Rectal smooth muscle tissue (tissue), 1 donor: ENCODE data around the gene ZNRF4.

Experiments
- H3K27ac ChIP-seq: one replicate; pipeline ENCODE4 v1.7.0; 2013; ENCODE audit warnings: low read depth, low read length, inconsistent platforms
- H3K27me3 ChIP-seq: one replicate; pipeline ENCODE4 v1.7.0; 2013; ENCODE audit warnings: low read length; ENCODE audit not compliant: control insufficient read depth, insufficient read depth
- H3K36me3 ChIP-seq: one replicate; pipeline ENCODE4 v1.7.0; 2013; ENCODE audit warnings: low read length; ENCODE audit not compliant: control insufficient read depth, insufficient read depth
- H3K4me1 ChIP-seq: one replicate; pipeline ENCODE4 v1.7.0; 2013; ENCODE audit warnings: low read length; ENCODE audit not compliant: control insufficient read depth, insufficient read depth
- H3K4me3 ChIP-seq: one replicate; pipeline ENCODE4 v1.7.0; 2013; ENCODE audit warnings: low read length
- H3K9ac ChIP-seq: one replicate; pipeline ENCODE4 v1.7.0; 2013; ENCODE audit warnings: low read length

The ZNRF4 gene

DNA sequence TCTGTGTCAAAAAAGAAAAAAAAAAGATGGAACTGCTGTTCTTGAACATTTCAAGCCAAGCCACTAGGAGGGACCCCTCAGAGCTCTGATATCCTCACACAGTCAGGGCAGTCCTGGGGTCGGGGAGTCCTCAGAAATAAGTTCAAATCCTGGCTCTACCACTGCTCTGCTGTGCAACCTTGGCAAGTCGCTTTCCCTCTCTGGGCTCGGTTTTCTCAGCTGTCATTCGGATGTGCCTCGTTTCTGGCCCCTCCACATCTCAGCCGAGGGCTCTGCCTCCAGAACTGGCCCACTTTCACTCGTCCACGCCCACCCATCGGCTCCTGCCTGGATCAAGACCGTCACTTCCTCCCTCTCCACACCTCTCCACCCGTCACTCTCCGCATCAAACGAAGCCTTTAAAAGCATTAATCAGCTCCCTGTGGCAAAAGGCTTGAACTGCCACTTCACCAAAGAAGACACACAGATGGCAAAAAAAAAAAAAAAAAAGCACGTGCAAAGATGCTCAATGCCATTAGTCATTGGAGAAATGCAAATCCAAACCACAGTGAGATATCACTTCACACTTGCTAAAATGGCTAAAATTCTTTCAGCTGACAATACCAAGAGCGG is 7.4 kb upstream of the ZNRF4 start:
- Histone ChIP-seq H3K27me3 (no peaks in the 10 kb centered on the region), H3K4me3 (no peak overlapping the region), H3K4me1 (no peaks in the 10 kb centered on the region), H3K36me3 (no peaks in the 10 kb centered on the region), H3K27ac (no peak overlapping the region), H3K9ac (no peak overlapping the region)

GRCh38 chr19:5448374-5448773 is 6.8 kb upstream of the ZNRF4 start:
- no peak overlapping the region for H3K4me3 ChIP-seq
- no peaks in the 10 kb centered on the region for H3K36me3 ChIP-seq
- no peaks in the 10 kb centered on the region for H3K4me1 ChIP-seq
- H3K27me3 ChIP-seq, result no peaks in the 10 kb centered on the region
- no peak overlapping the region for H3K9ac ChIP-seq
- no peak overlapping the region for H3K27ac ChIP-seq

- Histone ChIP-seq H3K36me3 (no peaks in the 10 kb centered on the region), H3K4me1 (no peaks in the 10 kb centered on the region), H3K4me3 (no peak overlapping the region), H3K27ac (no peak overlapping the region), H3K9ac (no peak overlapping the region), H3K27me3 (no peaks in the 10 kb centered on the region)
These were observed 4.6 kb upstream of the ZNRF4 start for GRCh38 chr19:5450482-5451126.

DNA sequence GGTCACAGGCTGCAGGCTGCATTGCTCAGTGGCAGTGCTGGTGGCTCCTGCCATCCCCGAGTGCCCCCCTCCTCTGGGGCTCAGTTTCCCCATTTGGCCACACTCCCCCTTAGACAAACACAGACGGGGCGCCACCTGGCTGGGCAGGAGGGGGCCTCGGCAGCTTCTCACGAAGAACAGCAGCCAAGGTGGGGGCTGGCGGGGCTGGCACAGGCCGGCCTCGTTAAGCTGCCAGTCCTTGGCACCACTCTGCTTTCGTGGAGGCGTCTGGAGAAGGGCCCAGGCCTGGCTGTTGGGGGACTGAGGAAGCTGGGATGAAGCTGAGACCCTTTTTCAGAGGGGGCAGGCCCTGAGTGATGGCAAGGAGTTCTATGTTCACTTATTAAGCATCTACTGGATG is 3.7 kb upstream of the ZNRF4 start:
- no peaks in the 10 kb centered on the region for H3K36me3 ChIP-seq
- H3K27ac ChIP-seq, result no peak overlapping the region
- H3K4me3 ChIP-seq, result no peak overlapping the region
- no peak overlapping the region for H3K9ac ChIP-seq
- no peaks in the 10 kb centered on the region for H3K4me1 ChIP-seq
- no peaks in the 10 kb centered on the region for H3K27me3 ChIP-seq

DNA sequence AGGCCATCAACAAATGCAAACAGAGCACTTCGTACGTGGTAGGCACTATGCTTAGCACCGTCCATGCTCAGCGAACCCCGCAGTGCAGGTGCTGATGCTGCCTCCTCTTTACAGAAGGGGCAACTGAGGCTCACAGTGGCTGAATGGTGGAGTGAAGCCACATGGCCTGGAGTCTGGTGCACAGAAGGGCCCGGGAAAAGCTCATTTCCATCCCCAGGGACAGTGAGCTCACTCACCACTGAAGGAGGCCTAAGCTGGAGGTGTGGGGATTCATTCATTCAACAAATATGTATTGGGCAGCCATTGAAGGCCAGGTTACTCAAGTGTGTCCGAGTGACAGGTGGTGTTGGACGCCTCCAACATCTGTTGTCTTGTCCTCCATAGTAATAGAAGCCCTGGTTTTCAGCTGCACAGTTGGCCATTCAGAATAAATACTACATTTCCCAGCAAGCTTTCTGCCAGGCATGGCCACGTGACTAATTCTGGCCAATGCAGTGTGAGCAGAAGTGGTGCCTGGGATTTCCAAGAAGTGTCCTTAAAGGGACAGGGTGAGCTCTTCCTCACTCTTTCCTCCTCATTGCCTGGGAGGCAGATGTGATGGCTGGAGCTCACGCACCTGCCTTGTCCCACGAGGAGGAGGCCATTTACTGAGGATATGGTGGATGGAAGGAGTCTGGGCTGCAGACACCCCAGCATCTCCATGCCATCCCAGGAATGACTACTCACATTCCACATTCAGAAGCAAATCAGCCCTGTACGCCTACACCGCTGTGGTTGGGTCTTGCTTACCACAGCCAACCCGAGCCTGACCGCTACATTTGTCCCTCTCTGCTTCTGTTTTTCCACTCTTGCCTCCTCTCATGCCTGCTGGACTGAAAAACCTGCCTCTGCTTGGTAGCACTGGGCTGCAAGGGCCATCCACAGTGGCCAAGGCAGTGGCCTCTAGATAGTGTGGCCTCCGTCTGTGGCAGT is 2.3 kb upstream of the ZNRF4 start:
- Histone ChIP-seq H3K27ac (no peak overlapping the region), H3K4me1 (no peaks in the 10 kb centered on the region), H3K9ac (no peak overlapping the region), H3K4me3 (no peak overlapping the region), H3K27me3 (no peaks in the 10 kb centered on the region), H3K36me3 (no peaks in the 10 kb centered on the region)

DNA sequence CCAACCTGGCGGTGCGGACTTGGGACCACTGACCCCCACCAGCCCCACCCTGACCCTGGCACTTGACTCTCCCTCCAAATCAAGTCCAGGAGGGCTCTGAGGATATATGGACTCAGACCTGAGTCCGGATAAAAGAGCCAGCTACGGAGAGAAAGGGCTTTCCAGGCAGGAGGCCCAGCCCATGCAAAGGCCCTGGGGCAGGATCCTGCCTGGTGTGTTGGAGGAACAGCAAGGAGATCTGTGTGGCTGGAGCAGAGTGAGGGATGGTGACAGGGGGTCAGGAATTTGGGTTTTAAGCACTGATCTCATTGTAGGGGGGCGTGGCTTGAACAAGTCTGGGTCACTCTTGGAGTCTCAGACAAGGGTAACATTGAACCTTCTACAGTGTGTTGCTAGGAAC is 474 bp upstream of the ZNRF4 start:
- Histone ChIP-seq H3K27ac (no peak overlapping the region), H3K36me3 (no peaks in the 10 kb centered on the region), H3K4me3 (no peak overlapping the region), H3K9ac (no peak overlapping the region), H3K27me3 (no peaks in the 10 kb centered on the region), H3K4me1 (no peaks in the 10 kb centered on the region)

DNA sequence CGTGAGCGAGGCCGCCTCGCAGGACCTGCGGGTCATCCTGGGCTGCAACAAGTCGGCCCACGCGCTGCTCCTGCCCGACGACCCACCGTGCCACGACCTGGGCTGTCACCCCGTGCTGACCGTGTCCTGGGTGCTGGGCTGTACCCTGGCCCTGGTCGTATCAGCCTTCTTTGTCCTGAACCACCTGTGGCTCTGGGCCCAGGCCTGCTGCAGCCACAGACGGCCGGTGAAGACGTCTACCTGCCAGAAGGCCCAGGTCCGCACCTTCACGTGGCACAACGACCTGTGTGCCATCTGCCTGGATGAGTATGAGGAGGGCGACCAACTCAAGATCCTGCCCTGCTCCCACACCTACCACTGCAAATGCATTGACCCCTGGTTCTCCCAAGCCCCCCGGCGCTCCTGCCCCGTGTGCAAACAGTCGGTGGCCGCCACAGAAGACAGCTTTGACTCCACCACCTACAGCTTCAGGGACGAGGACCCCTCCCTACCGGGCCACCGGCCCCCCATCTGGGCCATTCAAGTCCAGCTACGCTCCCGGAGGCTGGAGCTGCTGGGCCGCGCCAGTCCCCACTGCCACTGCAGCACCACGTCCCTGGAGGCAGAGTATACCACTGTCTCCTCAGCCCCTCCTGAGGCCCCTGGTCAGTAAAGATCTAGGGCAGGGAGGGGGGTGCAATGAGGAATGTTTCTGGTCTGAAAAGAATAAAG is 1.1 kb downstream of the ZNRF4 start:
- Histone ChIP-seq H3K27ac (no peak overlapping the region), H3K4me1 (no peaks in the 10 kb centered on the region), H3K9ac (no peak overlapping the region), H3K27me3 (no peaks in the 10 kb centered on the region), H3K36me3 (no peaks in the 10 kb centered on the region), H3K4me3 (no peak overlapping the region)

- H3K27me3 ChIP-seq, result no peaks in the 10 kb centered on the region
- no peak overlapping the region for H3K27ac ChIP-seq
- H3K4me3 ChIP-seq, result no peak overlapping the region
- H3K36me3 ChIP-seq, result no peaks in the 10 kb centered on the region
- H3K9ac ChIP-seq, result no peak overlapping the region
- H3K4me1 ChIP-seq, result no peaks in the 10 kb centered on the region
These were observed 1.6 kb downstream of the ZNRF4 start for GRCh38 chr19:5456841-5457200.

GRCh38 chr19:5457709-5458108 is 2.5 kb downstream of the ZNRF4 start:
- no peak overlapping the region for H3K27ac ChIP-seq
- no peaks in the 10 kb centered on the region for H3K27me3 ChIP-seq
- H3K9ac ChIP-seq, result no peak overlapping the region
- no peaks in the 10 kb centered on the region for H3K4me1 ChIP-seq
- no peaks in the 10 kb centered on the region for H3K36me3 ChIP-seq
- no peak overlapping the region for H3K4me3 ChIP-seq

DNA sequence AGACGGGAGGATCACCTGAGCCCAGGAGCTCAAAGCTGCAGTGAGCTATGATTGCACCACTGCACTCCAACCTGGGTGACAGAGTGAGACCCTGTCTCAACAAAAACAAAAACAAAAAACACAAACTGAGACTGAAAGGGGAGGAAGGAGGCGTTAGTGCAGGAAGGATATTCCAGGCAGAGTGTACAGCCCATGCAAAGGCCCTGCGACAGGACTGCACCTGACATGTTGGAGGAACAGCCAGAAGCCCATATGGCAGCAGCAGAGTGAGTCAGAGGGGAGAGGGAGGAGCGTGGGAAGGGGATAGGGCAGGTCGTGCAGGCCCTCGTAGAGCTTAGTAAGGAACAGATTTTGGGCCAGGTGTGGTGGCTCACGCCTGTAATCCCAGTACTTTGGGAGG is 3.2 kb downstream of the ZNRF4 start:
- Histone ChIP-seq H3K9ac (no peak overlapping the region), H3K27me3 (no peaks in the 10 kb centered on the region), H3K27ac (no peak overlapping the region), H3K4me3 (no peak overlapping the region), H3K4me1 (no peaks in the 10 kb centered on the region), H3K36me3 (no peaks in the 10 kb centered on the region)

- no peak overlapping the region for H3K4me3 ChIP-seq
- no peaks in the 10 kb centered on the region for H3K27me3 ChIP-seq
- no peaks in the 10 kb centered on the region for H3K36me3 ChIP-seq
- no peak overlapping the region for H3K9ac ChIP-seq
- no peak overlapping the region for H3K27ac ChIP-seq
- H3K4me1 ChIP-seq, result no peaks in the 10 kb centered on the region
These were observed 4.1 kb downstream of the ZNRF4 start for GRCh38 chr19:5459360-5459759.

- no peak overlapping the region for H3K4me3 ChIP-seq
- H3K36me3 ChIP-seq, result no peaks in the 10 kb centered on the region
- no peak overlapping the region for H3K9ac ChIP-seq
- no peaks in the 10 kb centered on the region for H3K4me1 ChIP-seq
- no peak overlapping the region for H3K27ac ChIP-seq
- no peaks in the 10 kb centered on the region for H3K27me3 ChIP-seq
These were observed 5.5 kb downstream of the ZNRF4 start for GRCh38 chr19:5460748-5461147.
